HG03520 (cell line): ENCODE measurements around the gene ATP2C2.

Source experiments
- ATAC-seq: cut with Tn5 transposase; IDR thresholded peaks from one replicate; pipeline ENCODE4 v1.9.1; 2021; ENCODE audit warnings: mild to moderate bottlenecking, moderate library complexity; ENCODE audit not compliant: unreplicated experiment

The ATP2C2 gene

GRCh38 chr16:84486551-84487235 lies 118.4 kb downstream of the ATP2C2 start:
- no peak for ATAC-seq

GRCh38 chr16:84487358-84487757 lies 119.0 kb downstream of the ATP2C2 start:
- ATAC-seq: no peak

GRCh38 chr16:84489131-84489530 lies 120.8 kb downstream of the ATP2C2 start:
- ATAC-seq: no peak

GRCh38 chr16:84495506-84495905 lies 127.2 kb downstream of the ATP2C2 start:
- ATAC-seq: no peak

GRCh38 chr16:84496991-84497390 lies 128.7 kb downstream of the ATP2C2 start:
- ATAC-seq: no peak

GRCh38 chr16:84497418-84498222 lies 129.3 kb downstream of the ATP2C2 start:
- ATAC-seq: no peak

GRCh38 chr16:84498223-84498610 lies 129.9 kb downstream of the ATP2C2 start:
- no peak for ATAC-seq

GRCh38 chr16:84498859-84499620 lies 130.7 kb downstream of the ATP2C2 start:
- ATAC-seq: no peak

GRCh38 chr16:84499638-84500037 lies 131.3 kb downstream of the ATP2C2 start:
- ATAC-seq: no peak

- no peak for ATAC-seq
Observed at GRCh38 chr16:84500531-84500930, 132.2 kb downstream of the ATP2C2 start.

GRCh38 chr16:84501077-84501735 lies 132.9 kb downstream of the ATP2C2 start:
- ATAC-seq: no peak

GRCh38 chr16:84502075-84502474 lies 133.7 kb downstream of the ATP2C2 start:
- ATAC-seq: no peak

- no peak for ATAC-seq
Observed at GRCh38 chr16:84502581-84502980, 134.2 kb downstream of the ATP2C2 start.

- no peak for ATAC-seq
Observed at GRCh38 chr16:84503751-84504395, 135.5 kb downstream of the ATP2C2 start.

- peak; percentile 98 for ATAC-seq
Observed at GRCh38 chr16:84504420-84505248, 136.3 kb downstream of the ATP2C2 start, which contains the start of gene MEAK7. TSS of gene MEAK7 (minus strand) at chr16:84504659. CDS start at chr16:84498086, 6,573 bp downstream.

GRCh38 chr16:84505249-84506187 lies 137.2 kb downstream of the ATP2C2 start:
- no peak for ATAC-seq

GRCh38 chr16:84507011-84507982 lies 139.0 kb downstream of the ATP2C2 start:
- no peak for ATAC-seq
